Epithelial cell of umbilical artery (primary cell): ENCODE measurements around the gene USP20. TPM values are rescaled to one million over a fixed set of nuclear protein-coding genes. Genes with fewer than 3 reads are reported as not detected.

Experiments used
- total RNA-seq: library from RNA; depleted of rRNA; stranded (reverse); fragments of >200 nt; gene quantifications from 2 replicates; pipeline ENCODE4 v1.2.3, GENCODE V29; 2014

Gene USP20
- 3.6 and 6.2 TPM in 2 replicates for total RNA-seq

DNA sequence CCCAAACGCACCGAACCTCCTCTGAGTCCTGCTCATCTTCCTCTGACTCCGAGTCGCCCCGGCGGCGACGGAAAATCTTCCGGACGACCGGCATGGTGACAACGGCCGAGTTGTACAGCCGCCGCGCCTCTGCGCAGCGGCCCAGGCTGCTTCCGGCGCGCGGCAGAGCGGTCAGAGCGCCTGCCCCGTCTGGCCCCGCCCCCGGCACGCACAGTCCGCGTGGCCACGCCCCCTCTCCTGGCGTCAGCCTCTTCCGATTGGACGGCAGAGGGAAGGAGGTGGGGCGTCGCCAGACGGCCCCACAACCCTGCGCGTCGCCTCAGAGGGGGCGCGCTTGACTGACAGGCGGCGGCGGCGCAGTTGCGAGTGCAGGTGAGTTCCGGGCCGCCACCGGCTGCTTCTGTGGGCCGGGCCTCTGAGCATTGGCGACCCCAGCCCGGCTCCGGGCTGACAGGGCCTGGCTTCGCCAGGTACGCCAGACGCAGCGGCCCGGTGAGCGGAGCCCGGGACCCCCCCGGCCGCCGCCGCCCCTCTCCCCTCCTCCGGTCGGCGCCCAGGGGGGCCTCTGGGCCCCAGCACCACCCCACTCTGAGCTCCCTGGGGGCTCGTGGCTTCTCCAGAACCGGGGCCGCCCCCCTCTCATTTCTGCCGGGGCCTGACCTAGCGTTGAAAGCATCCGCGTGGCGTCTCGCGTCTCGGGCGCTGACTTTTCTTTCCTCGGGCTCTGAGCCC is at the start of gene USP20, which contains the start of gene C9orf78:
USP20 (plus strand) TSS at position 331 of the 732 bp plus-strand sequence. CDS start 17,098 bp downstream, outside the sequence.
C9orf78 (minus strand) TSS at position 148 of the 732 bp plus-strand sequence; CDS start at position 94, 54 bp downstream.

DNA sequence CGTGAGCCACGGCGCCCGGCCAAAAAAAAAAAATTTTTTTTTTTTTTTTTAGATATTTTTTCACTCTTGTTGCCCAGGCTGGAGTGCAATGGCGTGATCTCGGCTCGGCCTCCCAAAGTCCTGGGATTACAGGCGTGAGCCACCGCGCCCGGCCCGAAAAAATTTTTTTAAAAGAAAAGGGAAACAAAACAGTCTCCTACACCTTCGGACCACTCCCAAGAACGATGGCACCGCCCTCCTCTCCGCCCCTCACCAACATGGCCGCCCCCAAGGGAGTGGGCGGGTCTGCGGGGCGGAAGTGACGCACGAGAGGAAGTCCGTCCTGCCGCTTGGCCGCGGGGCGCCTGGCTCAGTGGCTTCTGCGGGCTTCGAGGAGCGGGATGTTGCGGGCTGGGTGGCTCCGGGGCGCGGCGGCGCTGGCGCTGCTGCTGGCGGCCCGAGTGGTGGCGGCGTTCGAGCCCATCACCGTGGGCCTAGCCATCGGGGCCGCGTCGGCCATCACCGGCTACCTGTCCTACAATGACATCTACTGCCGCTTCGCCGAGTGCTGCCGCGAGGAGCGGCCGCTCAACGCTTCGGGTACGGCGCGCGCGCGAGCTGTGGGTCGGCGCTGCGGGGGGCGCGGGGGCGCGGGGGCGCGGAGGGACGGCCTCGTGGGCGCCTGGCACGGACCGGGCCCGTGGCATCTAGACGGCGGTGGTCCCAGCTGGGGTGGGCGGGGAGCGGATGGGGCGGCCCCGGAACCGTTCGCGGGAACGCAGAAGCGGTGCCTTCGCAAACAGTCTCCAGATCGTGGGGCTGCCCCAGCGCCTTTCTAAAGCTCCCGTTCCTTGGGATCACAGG is 32.2 kb upstream of the USP20 start, which contains the start of gene TOR1B:
TOR1B (plus strand) TSS at position 352 of the 843 bp plus-strand sequence; CDS start at position 381, 29 bp downstream.

DNA sequence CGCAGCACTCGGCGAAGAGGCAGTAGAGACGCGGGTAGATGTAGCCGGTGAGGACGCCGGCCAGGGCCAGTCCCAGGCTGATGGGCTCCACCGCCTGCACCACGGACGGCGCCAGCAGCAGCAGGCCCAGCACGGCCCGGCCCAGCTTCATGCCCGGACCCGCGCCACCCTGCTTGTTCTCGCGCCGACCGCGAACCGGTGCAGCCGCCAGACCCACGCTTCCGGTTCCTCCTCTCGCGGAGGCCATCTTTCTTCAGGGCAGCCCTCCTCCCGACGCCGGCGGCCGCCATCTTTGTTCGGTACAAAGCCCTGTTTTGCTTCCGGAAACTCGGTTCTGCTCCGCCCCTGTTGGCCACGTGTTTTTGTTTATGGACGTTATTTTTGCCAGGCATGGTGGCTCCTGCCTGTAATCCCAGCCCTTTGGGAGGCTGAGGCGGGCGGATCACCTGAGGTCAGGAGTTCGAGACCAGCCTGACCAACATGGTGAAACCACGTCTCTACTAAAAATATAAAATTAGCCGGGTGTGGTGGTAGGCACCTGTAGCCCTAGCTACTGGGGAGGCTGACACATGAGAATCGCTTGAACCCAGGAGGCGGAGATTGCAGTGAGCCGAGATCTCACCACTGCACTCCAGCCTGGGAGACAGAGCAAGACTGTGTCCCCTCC is 11.2 kb upstream of the USP20 start, which contains the start of gene TOR1A:
TOR1A (minus strand) TSS at position 202 of the 667 bp plus-strand sequence; CDS start at position 151, 51 bp downstream.

Other genes with a start within 250 kb of the USP20 start
- gene C9orf50, start 214.4 kb upstream of the USP20 start, total RNA-seq: not detected in 2 replicates
- 33.4 and 35.1 TPM in 2 replicates for gene NTMT1, start 209.3 kb upstream of the USP20 start, total RNA-seq
- gene ASB6, start 193.3 kb upstream of the USP20 start, total RNA-seq: 12.0 and 16.2 TPM in 2 replicates
- under 0.01 TPM in 1 of 2 replicates, not detected in the other for gene PRRX2, start 169.8 kb upstream of the USP20 start, total RNA-seq
- 0.32 and 0.46 TPM in 2 replicates for gene PTGES, start 82.4 kb upstream of the USP20 start, total RNA-seq
- gene TOR1B, start 32.3 kb upstream of the USP20 start, total RNA-seq: 22.7 and 34.2 TPM in 2 replicates
- gene TOR1A, start 11.3 kb upstream of the USP20 start, total RNA-seq: 35.6 and 41.3 TPM in 2 replicates
- 32.2 and 54.0 TPM in 2 replicates for gene C9orf78, start 183 bp upstream of the USP20 start, total RNA-seq
- 26.3 and 32.7 TPM in 2 replicates for gene FNBP1, start 207.7 kb downstream of the USP20 start, total RNA-seq
- 26.6 and 29.5 TPM in 2 replicates for gene GPR107, start 218.4 kb downstream of the USP20 start, total RNA-seq